Measurements from ENCODE around the gene BEGAIN.

- TF ChIP-seq CTCF (conservative IDR thresholded peaks at IDR 0.05) (no peak), EZH2 (IDR thresholded peaks at IDR 0.05; ENCODE audit: low read depth) (no peak)
These were observed 39.4 kb upstream of the BEGAIN start for GRCh38 chr14:100626614-100627013.
